ENCODE results near the gene PRKG1.

PRKG1 gene

GRCh38 chr10:52108236-52108635 is 1033.9 kb downstream of the PRKG1 start:
- Histone ChIP-seq H3K4me1 (ENCODE audit: control insufficient read depth, insufficient read depth, low read length) (no peaks in the 10 kb centered on the region), H3K9me3 (ENCODE audit: control insufficient read depth, insufficient read depth, low read length) (no peaks in the 10 kb centered on the region), H3K4me3 (ENCODE audit: low read depth, low read length) (no peak overlapping the region), H3K27me3 (ENCODE audit: control insufficient read depth, insufficient read depth, low read length) (no peaks in the 10 kb centered on the region), H3K36me3 (ENCODE audit: control insufficient read depth, insufficient read depth, low read length) (no peaks in the 10 kb centered on the region), H3K9ac (ENCODE audit: low read depth, low read length) (no peak overlapping the region)

DNA sequence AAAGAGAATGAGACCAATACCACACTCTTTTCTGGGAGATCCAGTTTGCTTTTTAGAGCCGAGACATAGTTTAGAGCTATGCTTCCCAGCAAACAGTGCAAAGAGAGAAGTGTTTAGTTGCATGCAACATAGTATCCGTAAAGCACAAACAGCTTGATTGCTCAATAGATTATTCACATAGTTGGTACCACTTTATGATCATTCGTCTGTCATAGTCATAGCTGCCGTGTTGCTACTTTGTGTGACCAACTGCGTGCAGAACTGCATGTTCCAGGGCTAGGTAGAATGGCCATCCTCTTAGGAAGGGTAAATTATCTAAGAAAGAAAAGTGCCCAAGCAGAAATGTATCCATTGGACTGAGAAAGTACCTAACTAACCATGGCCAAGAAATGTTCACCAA is 1036.3 kb downstream of the PRKG1 start:
- Histone ChIP-seq H3K27me3 (ENCODE audit: control insufficient read depth, insufficient read depth, low read length) (no peaks in the 10 kb centered on the region), H3K9me3 (ENCODE audit: control insufficient read depth, insufficient read depth, low read length) (no peaks in the 10 kb centered on the region), H3K36me3 (ENCODE audit: control insufficient read depth, insufficient read depth, low read length) (no peaks in the 10 kb centered on the region), H3K9ac (ENCODE audit: low read depth, low read length) (no peak overlapping the region), H3K4me1 (ENCODE audit: control insufficient read depth, insufficient read depth, low read length) (peaks cover 5% of the 10 kb centered on the region), H3K4me3 (ENCODE audit: low read depth, low read length) (no peak overlapping the region)

GRCh38 chr10:52111101-52111891 is 1037.0 kb downstream of the PRKG1 start:
- Histone ChIP-seq H3K4me1 (ENCODE audit: control insufficient read depth, insufficient read depth, low read length) (peaks cover 5% of the 10 kb centered on the region), H3K4me3 (ENCODE audit: low read depth, low read length) (no peak overlapping the region), H3K36me3 (ENCODE audit: control insufficient read depth, insufficient read depth, low read length) (no peaks in the 10 kb centered on the region), H3K9ac (ENCODE audit: low read depth, low read length) (no peak overlapping the region), H3K9me3 (ENCODE audit: control insufficient read depth, insufficient read depth, low read length) (no peaks in the 10 kb centered on the region), H3K27me3 (ENCODE audit: control insufficient read depth, insufficient read depth, low read length) (no peaks in the 10 kb centered on the region)

GRCh38 chr10:52115823-52116222 is 1041.5 kb downstream of the PRKG1 start:
- Histone ChIP-seq H3K9me3 (ENCODE audit: control insufficient read depth, insufficient read depth, low read length) (no peaks in the 10 kb centered on the region), H3K36me3 (ENCODE audit: control insufficient read depth, insufficient read depth, low read length) (no peaks in the 10 kb centered on the region), H3K4me1 (ENCODE audit: control insufficient read depth, insufficient read depth, low read length) (peaks cover 5% of the 10 kb centered on the region), H3K9ac (ENCODE audit: low read depth, low read length) (no peak overlapping the region), H3K4me3 (ENCODE audit: low read depth, low read length) (no peak overlapping the region), H3K27me3 (ENCODE audit: control insufficient read depth, insufficient read depth, low read length) (no peaks in the 10 kb centered on the region)

GRCh38 chr10:52119507-52119906 is 1045.2 kb downstream of the PRKG1 start:
- no peaks in the 10 kb centered on the region for H3K4me1 ChIP-seq (ENCODE audit: control insufficient read depth, insufficient read depth, low read length)
- H3K9me3 ChIP-seq (ENCODE audit: control insufficient read depth, insufficient read depth, low read length) = no peaks in the 10 kb centered on the region
- H3K27me3 ChIP-seq (ENCODE audit: control insufficient read depth, insufficient read depth, low read length) = no peaks in the 10 kb centered on the region
- H3K9ac ChIP-seq (ENCODE audit: low read depth, low read length) = no peak overlapping the region
- H3K36me3 ChIP-seq (ENCODE audit: control insufficient read depth, insufficient read depth, low read length) = no peaks in the 10 kb centered on the region
- H3K4me3 ChIP-seq (ENCODE audit: low read depth, low read length) = no peak overlapping the region

- Histone ChIP-seq H3K4me3 (ENCODE audit: low read depth, low read length) (no peak overlapping the region), H3K36me3 (ENCODE audit: control insufficient read depth, insufficient read depth, low read length) (no peaks in the 10 kb centered on the region), H3K9me3 (ENCODE audit: control insufficient read depth, insufficient read depth, low read length) (no peaks in the 10 kb centered on the region), H3K27me3 (ENCODE audit: control insufficient read depth, insufficient read depth, low read length) (no peaks in the 10 kb centered on the region), H3K4me1 (ENCODE audit: control insufficient read depth, insufficient read depth, low read length) (no peaks in the 10 kb centered on the region), H3K9ac (ENCODE audit: low read depth, low read length) (no peak overlapping the region)
Observed at GRCh38 chr10:52121688-52122087, 1047.4 kb downstream of the PRKG1 start.

GRCh38 chr10:52128056-52128683 is 1053.9 kb downstream of the PRKG1 start:
- Histone ChIP-seq H3K9me3 (ENCODE audit: control insufficient read depth, insufficient read depth, low read length) (no peaks in the 10 kb centered on the region), H3K9ac (ENCODE audit: low read depth, low read length) (no peak overlapping the region), H3K4me3 (ENCODE audit: low read depth, low read length) (no peak overlapping the region), H3K36me3 (ENCODE audit: control insufficient read depth, insufficient read depth, low read length) (no peaks in the 10 kb centered on the region), H3K27me3 (ENCODE audit: control insufficient read depth, insufficient read depth, low read length) (no peaks in the 10 kb centered on the region), H3K4me1 (ENCODE audit: control insufficient read depth, insufficient read depth, low read length) (peaks cover 4% of the 10 kb centered on the region)

- no peaks in the 10 kb centered on the region for H3K36me3 ChIP-seq (ENCODE audit: control insufficient read depth, insufficient read depth, low read length)
- H3K4me1 ChIP-seq (ENCODE audit: control insufficient read depth, insufficient read depth, low read length) = peaks cover 4% of the 10 kb centered on the region
- no peak overlapping the region for H3K4me3 ChIP-seq (ENCODE audit: low read depth, low read length)
- H3K27me3 ChIP-seq (ENCODE audit: control insufficient read depth, insufficient read depth, low read length) = no peaks in the 10 kb centered on the region
- H3K9ac ChIP-seq (ENCODE audit: low read depth, low read length) = no peak overlapping the region
- no peaks in the 10 kb centered on the region for H3K9me3 ChIP-seq (ENCODE audit: control insufficient read depth, insufficient read depth, low read length)
Observed at GRCh38 chr10:52129410-52130178, 1055.3 kb downstream of the PRKG1 start.

DNA sequence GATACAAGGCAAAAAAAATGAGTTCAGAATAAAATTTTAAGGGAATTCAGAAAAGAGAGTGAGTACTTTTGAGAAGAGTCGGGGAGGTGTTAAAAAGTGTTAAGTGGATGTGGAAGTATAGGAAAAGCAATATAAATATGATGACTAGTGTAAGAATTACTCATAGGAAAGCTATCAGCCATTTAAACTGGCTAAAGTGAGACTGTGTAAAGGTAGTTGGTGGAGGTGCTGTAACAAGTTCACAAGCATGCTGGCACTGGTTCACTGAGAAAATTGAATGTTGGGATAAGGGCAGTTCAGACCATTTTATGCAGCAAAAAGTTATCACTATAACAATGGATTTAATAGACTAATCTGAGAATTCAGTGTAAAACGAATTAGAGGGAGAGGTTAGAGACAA is 1060.8 kb downstream of the PRKG1 start:
- no peaks in the 10 kb centered on the region for H3K36me3 ChIP-seq (ENCODE audit: control insufficient read depth, insufficient read depth, low read length)
- no peaks in the 10 kb centered on the region for H3K4me1 ChIP-seq (ENCODE audit: control insufficient read depth, insufficient read depth, low read length)
- no peak overlapping the region for H3K9ac ChIP-seq (ENCODE audit: low read depth, low read length)
- no peaks in the 10 kb centered on the region for H3K9me3 ChIP-seq (ENCODE audit: control insufficient read depth, insufficient read depth, low read length)
- H3K4me3 ChIP-seq (ENCODE audit: low read depth, low read length) = no peak overlapping the region
- H3K27me3 ChIP-seq (ENCODE audit: control insufficient read depth, insufficient read depth, low read length) = no peaks in the 10 kb centered on the region

GRCh38 chr10:52136921-52137320 is 1062.6 kb downstream of the PRKG1 start:
- H3K9me3 ChIP-seq (ENCODE audit: control insufficient read depth, insufficient read depth, low read length) = no peaks in the 10 kb centered on the region
- no peaks in the 10 kb centered on the region for H3K36me3 ChIP-seq (ENCODE audit: control insufficient read depth, insufficient read depth, low read length)
- H3K27me3 ChIP-seq (ENCODE audit: control insufficient read depth, insufficient read depth, low read length) = no peaks in the 10 kb centered on the region
- no peaks in the 10 kb centered on the region for H3K4me1 ChIP-seq (ENCODE audit: control insufficient read depth, insufficient read depth, low read length)
- H3K9ac ChIP-seq (ENCODE audit: low read depth, low read length) = no peak overlapping the region
- no peak overlapping the region for H3K4me3 ChIP-seq (ENCODE audit: low read depth, low read length)

GRCh38 chr10:52143338-52143737 is 1069.1 kb downstream of the PRKG1 start:
- H3K9ac ChIP-seq (ENCODE audit: low read depth, low read length) = no peak overlapping the region
- H3K4me3 ChIP-seq (ENCODE audit: low read depth, low read length) = no peak overlapping the region
- H3K4me1 ChIP-seq (ENCODE audit: control insufficient read depth, insufficient read depth, low read length) = no peaks in the 10 kb centered on the region
- no peaks in the 10 kb centered on the region for H3K9me3 ChIP-seq (ENCODE audit: control insufficient read depth, insufficient read depth, low read length)
- H3K27me3 ChIP-seq (ENCODE audit: control insufficient read depth, insufficient read depth, low read length) = no peaks in the 10 kb centered on the region
- H3K36me3 ChIP-seq (ENCODE audit: control insufficient read depth, insufficient read depth, low read length) = no peaks in the 10 kb centered on the region

- no peak overlapping the region for H3K9ac ChIP-seq (ENCODE audit: low read depth, low read length)
- no peaks in the 10 kb centered on the region for H3K9me3 ChIP-seq (ENCODE audit: control insufficient read depth, insufficient read depth, low read length)
- no peak overlapping the region for H3K4me3 ChIP-seq (ENCODE audit: low read depth, low read length)
- no peaks in the 10 kb centered on the region for H3K36me3 ChIP-seq (ENCODE audit: control insufficient read depth, insufficient read depth, low read length)
- no peaks in the 10 kb centered on the region for H3K4me1 ChIP-seq (ENCODE audit: control insufficient read depth, insufficient read depth, low read length)
- H3K27me3 ChIP-seq (ENCODE audit: control insufficient read depth, insufficient read depth, low read length) = no peaks in the 10 kb centered on the region
Observed at GRCh38 chr10:52145636-52146035, 1071.3 kb downstream of the PRKG1 start.
